Peyer's patch (tissue), 4 donors: ENCODE data around the gene TCF12. TPM values are rescaled to one million over a fixed set of nuclear protein-coding genes. Genes with fewer than 3 reads are reported as not detected.

Experiments
- DNase-seq, 3 donors: peaks; one replicate each; pipeline ENCODE4 v3.0.0-alpha.2; 2017 to 2019
- H3K27ac ChIP-seq, 4 donors: fragments of 200-600 bp; sonication (generic); one replicate each; pipeline ENCODE4 v1.5.1; 2016 to 2019
- H3K27me3 ChIP-seq, 2 donors: fragments of 200-600 bp; sonication (generic); one replicate each; pipeline ENCODE4 v1.5.1; 2019
- H3K36me3 ChIP-seq, 3 donors: fragments of 200-600 bp; sonication (generic); one replicate each; pipeline ENCODE4 v1.5.1; 2016 to 2019
- H3K4me1 ChIP-seq, 4 donors: fragments of 200-600 bp; sonication (generic); one replicate each; pipeline ENCODE4 v1.5.1; 2016 to 2019
- H3K4me3 ChIP-seq, 4 donors: fragments of 200-600 bp; sonication (generic); 1 replicate in 3 of 4; 2 replicates in 1 of 4; pipeline ENCODE4 v1.5.1; 2016 to 2019; ENCODE audit warnings: mild to moderate bottlenecking in 1 of 4
- H3K9me3 ChIP-seq, 4 donors: fragments of 200-600 bp; sonication (generic); one replicate each; pipeline ENCODE4 v1.5.1; 2016 to 2019; ENCODE audit warnings: mild to moderate bottlenecking in 1 of 4
- POLR2A ChIP-seq, 2 donors: fragments of 450-650 bp; IDR thresholded peaks; one replicate each; pipeline ENCODE4 v1.5.1; 2017; ENCODE audit warnings: antibody characterized with exemption in 2 of 2, mild to moderate bottlenecking in 2 of 2, moderate library complexity in 2 of 2
- total RNA-seq, 4 donors: library from RNA; depleted of rRNA; stranded (reverse); fragments of >200 nt; gene quantifications; one replicate each; pipeline ENCODE4 v1.1.0, GENCODE V29; 2016
- TF ChIP-seq, protein P1 (sequence below), 6 experiments: fragments of 450-650 bp in 4 of 6; fragments of 200-600 bp in 2 of 6; sonication (generic) in 1 of 6; IDR thresholded peaks; one replicate each; pipeline ENCODE4 v1.5.1; 2017 to 2019; ENCODE audit warnings: antibody characterized with exemption in 6 of 6, mild to moderate bottlenecking in 3 of 6, moderate library complexity in 1 of 6

The TCF12 gene
- total RNA-seq, 4 donors from 2014 or later, result 98.4 to 815 (median 215) TPM

DNA sequence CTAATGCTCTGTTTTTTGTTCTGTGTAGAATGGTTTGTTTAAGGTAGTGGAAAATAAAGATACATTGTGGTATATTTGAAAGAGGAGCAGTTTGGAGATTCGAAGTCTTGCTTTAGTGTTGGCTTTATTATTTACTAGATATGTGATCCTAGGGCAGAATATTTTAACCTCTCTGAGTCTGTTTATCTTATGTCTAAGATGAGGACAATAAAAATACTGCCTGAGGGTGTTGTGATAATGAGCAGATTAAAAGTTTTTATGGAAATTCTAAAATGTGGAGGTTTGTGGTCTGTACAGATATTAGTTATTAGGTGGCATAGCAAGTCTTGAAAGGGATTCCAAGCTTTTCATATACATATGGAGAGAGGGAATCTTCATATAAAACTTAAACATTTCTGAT lies 15.0 kb downstream of the TCF12 start:
- Histone ChIP-seq H3K27ac (no peak overlapping the region), H3K36me3 (no peaks in the 10 kb centered on the region), H3K9me3 (no peaks in the 10 kb centered on the region), H3K4me3 (no peak overlapping the region), H3K4me1 (peaks cover 0 to 57% (median 2%) of the 10 kb centered on the region in 4 donors), H3K27me3 (no peaks in the 10 kb centered on the region)
- TF ChIP-seq, protein P1, sequence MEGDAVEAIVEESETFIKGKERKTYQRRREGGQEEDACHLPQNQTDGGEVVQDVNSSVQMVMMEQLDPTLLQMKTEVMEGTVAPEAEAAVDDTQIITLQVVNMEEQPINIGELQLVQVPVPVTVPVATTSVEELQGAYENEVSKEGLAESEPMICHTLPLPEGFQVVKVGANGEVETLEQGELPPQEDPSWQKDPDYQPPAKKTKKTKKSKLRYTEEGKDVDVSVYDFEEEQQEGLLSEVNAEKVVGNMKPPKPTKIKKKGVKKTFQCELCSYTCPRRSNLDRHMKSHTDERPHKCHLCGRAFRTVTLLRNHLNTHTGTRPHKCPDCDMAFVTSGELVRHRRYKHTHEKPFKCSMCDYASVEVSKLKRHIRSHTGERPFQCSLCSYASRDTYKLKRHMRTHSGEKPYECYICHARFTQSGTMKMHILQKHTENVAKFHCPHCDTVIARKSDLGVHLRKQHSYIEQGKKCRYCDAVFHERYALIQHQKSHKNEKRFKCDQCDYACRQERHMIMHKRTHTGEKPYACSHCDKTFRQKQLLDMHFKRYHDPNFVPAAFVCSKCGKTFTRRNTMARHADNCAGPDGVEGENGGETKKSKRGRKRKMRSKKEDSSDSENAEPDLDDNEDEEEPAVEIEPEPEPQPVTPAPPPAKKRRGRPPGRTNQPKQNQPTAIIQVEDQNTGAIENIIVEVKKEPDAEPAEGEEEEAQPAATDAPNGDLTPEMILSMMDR (IDR thresholded peaks at IDR 0.05), result no peak
- no peak for TF ChIP-seq POLR2A (IDR thresholded peaks at IDR 0.05)
- DNase-seq, result no peak

DNA sequence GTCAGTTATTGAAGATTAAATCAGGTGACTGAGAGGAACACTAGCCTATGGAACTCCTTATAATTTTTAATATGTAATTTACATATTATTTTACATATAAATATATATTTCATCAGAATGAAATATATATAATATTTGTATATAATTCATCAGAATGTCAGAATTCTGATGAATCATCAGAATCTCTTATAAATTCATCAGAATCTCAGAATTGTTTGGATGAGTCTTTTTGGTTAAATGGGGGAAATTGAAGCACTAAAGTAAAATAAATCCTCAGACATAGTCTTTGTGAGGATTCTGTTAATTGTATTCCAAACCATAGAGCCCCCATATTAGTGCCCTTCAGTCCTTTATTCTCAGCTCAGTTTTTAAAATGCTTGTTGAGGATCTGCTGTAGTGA lies 15.4 kb downstream of the TCF12 start:
- Histone ChIP-seq H3K27ac (no peak overlapping the region), H3K9me3 (no peaks in the 10 kb centered on the region), H3K36me3 (no peaks in the 10 kb centered on the region), H3K4me1 (peaks cover 0 to 53% (median 2%) of the 10 kb centered on the region in 4 donors), H3K27me3 (no peaks in the 10 kb centered on the region), H3K4me3 (no peak overlapping the region)
- TF ChIP-seq, protein P1 (IDR thresholded peaks at IDR 0.05), result no peak
- TF ChIP-seq POLR2A (IDR thresholded peaks at IDR 0.05), result no peak
- DNase-seq, result no peak

DNA sequence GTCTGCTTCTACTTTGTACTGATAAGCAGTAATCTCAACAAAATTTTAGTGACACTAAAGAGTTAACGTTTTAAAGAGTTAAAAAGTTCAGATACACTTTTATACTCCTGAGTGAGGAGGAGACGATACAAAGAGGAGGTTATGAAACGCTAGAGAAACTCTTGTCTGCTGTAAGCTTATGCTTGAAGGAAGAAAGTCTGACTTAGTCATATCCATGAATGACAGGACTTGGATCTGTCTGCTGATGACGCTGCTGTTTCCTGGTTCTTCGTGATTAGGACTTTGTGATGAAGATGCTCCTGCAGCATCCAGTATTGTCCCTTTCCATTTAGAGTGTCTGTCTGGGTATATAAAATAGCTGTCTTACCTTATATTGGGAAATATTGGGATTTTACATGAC lies 15.8 kb downstream of the TCF12 start:
- H3K4me1 ChIP-seq, result peaks cover 0 to 48% (median 2%) of the 10 kb centered on the region in 4 donors
- no peaks in the 10 kb centered on the region for H3K9me3 ChIP-seq
- peak in 1 of 3 donors; percentile 67 for DNase-seq
- H3K36me3 ChIP-seq, result no peaks in the 10 kb centered on the region
- no peak overlapping the region for H3K4me3 ChIP-seq
- TF ChIP-seq, protein P1 (IDR thresholded peaks at IDR 0.05), result no peak
- no peak for TF ChIP-seq POLR2A (IDR thresholded peaks at IDR 0.05)
- H3K27ac ChIP-seq, result no peak overlapping the region
- H3K27me3 ChIP-seq, result no peaks in the 10 kb centered on the region

DNA sequence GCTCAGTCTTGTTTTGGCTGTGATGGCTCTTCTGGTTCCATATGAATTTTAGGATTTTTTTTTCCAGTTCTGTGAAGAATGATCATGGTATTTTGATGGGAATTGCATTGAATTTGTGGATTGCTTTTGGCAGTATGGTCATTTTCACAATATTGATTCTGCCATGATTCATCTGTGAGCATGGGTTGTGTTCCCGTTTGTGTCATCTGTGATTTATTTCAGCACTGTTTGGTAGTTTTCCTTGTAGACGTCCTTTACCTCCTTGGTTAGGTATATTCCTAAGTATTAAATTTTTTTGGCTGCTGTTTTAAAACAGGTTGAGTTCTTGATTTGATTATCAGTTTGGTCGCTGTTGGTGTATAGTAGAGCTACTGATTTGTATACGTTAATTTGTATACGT lies 18.5 kb downstream of the TCF12 start:
- H3K27ac ChIP-seq, result no peak overlapping the region
- peaks cover 0 to 22% (median 0%) of the 10 kb centered on the region in 4 donors for H3K4me1 ChIP-seq
- no peak for DNase-seq
- H3K4me3 ChIP-seq, result no peak overlapping the region
- no peaks in the 10 kb centered on the region for H3K9me3 ChIP-seq
- TF ChIP-seq, protein P1 (IDR thresholded peaks at IDR 0.05), result no peak
- no peak for TF ChIP-seq POLR2A (IDR thresholded peaks at IDR 0.05)
- no peaks in the 10 kb centered on the region for H3K36me3 ChIP-seq
- no peaks in the 10 kb centered on the region for H3K27me3 ChIP-seq

DNA sequence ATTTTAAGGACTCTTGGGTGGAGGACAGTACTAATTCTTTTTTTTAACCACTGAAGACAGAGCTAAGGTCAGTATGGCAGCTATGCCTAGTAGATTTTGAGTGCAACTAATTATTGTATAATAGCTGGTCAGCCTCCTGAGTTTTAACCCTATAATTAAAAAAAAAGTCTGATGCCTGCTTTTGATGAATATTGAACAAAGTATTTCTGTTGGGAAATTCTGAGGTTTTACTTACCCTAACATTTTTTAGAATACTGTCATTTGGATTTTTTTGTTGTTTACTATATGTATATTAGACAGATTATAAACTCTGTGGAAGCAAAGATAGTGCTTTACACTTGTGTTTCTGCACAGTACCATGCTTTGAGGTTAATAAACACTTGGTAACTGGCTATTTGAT lies 20.8 kb downstream of the TCF12 start:
- DNase-seq, result no peak
- TF ChIP-seq, protein P1 (IDR thresholded peaks at IDR 0.05), result no peak
- TF ChIP-seq POLR2A (IDR thresholded peaks at IDR 0.05), result no peak
- H3K27me3 ChIP-seq, result no peaks in the 10 kb centered on the region
- H3K4me1 ChIP-seq, result peaks cover 0 to under 1% (median 0%) of the 10 kb centered on the region in 4 donors
- no peaks in the 10 kb centered on the region for H3K36me3 ChIP-seq
- no peaks in the 10 kb centered on the region for H3K9me3 ChIP-seq
- no peak overlapping the region for H3K27ac ChIP-seq
- H3K4me3 ChIP-seq, result no peak overlapping the region

GRCh38 chr15:56940388-56940787 lies 21.9 kb downstream of the TCF12 start:
- Histone ChIP-seq H3K9me3 (no peaks in the 10 kb centered on the region), H3K4me1 (no peaks in the 10 kb centered on the region), H3K27ac (no peak overlapping the region), H3K27me3 (no peaks in the 10 kb centered on the region), H3K4me3 (no peak overlapping the region), H3K36me3 (no peaks in the 10 kb centered on the region)
- TF ChIP-seq, protein P1 (IDR thresholded peaks at IDR 0.05), result no peak
- no peak for TF ChIP-seq POLR2A (IDR thresholded peaks at IDR 0.05)
- DNase-seq, result no peak
